ENCODE results near the gene SMARCA2. TPM values are rescaled to one million over a fixed set of nuclear protein-coding genes. Genes with fewer than 3 reads are reported as not detected.

The SMARCA2 gene
- total and polyA plus RNA-seq, 4 donors: 18.8 to 67.0 (median 41.1) TPM

DNA sequence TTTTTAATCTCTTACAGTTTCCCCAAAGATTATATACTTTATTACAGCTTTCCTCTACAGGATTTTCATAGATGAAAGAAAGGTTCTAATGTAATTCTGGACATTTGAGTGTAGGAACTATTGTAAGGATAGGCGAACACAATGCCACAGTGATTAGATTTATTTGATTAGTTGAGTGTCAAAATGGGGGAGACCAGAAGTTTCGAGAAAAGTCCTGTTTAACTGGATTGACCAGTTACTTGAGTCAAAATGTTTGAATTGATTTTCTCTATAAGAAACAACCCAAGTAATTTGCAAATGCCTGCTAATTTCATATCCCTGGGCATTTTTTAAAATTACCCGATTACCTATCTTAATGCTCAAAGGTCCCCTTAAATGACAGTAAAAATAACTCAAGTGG lies 50.6 kb downstream of the SMARCA2 start:
- Histone ChIP-seq H3K9ac (ENCODE audit: low read depth in 1 of 2, low read length in 2 of 2) (no peak overlapping the region), H3K9me3 (ENCODE audit: control insufficient read depth in 4 of 4, low read length in 3 of 4) (no peaks in the 10 kb centered on the region), H3K36me3 (ENCODE audit: control insufficient read depth in 4 of 4, insufficient read depth in 3 of 4, low read depth in 1 of 4, low read length in 3 of 4) (peaks cover 3 to 53% (median 31%) of the 10 kb centered on the region in 4 donors), H3K4me1 (ENCODE audit: control insufficient read depth in 4 of 4, insufficient read depth in 4 of 4, low read length in 3 of 4) (no peaks in the 10 kb centered on the region), H3K27ac (ENCODE audit: low read depth in 1 of 2, low read length in 2 of 2) (no peak overlapping the region), H3K4me3 (ENCODE audit: low read depth in 1 of 3, low read length in 3 of 3) (no peak overlapping the region), H3K27me3 (ENCODE audit: control insufficient read depth in 4 of 4, insufficient read depth in 4 of 4, low read length in 3 of 4) (no peaks in the 10 kb centered on the region)
- no peak for DNase-seq (ENCODE audit: low spot score)
- WGBS: 93% methylated on average over 3 of the region's 3 CpGs
- no peak for TF ChIP-seq RAD21 (IDR thresholded peaks at IDR 0.05)
- no peak for TF ChIP-seq NR2F2 (IDR thresholded peaks at IDR 0.05)
- no peak for TF ChIP-seq HNF4G (IDR thresholded peaks at IDR 0.05)
- no peak for TF ChIP-seq YY1 (IDR thresholded peaks at IDR 0.05)
- TF ChIP-seq, protein P1, sequence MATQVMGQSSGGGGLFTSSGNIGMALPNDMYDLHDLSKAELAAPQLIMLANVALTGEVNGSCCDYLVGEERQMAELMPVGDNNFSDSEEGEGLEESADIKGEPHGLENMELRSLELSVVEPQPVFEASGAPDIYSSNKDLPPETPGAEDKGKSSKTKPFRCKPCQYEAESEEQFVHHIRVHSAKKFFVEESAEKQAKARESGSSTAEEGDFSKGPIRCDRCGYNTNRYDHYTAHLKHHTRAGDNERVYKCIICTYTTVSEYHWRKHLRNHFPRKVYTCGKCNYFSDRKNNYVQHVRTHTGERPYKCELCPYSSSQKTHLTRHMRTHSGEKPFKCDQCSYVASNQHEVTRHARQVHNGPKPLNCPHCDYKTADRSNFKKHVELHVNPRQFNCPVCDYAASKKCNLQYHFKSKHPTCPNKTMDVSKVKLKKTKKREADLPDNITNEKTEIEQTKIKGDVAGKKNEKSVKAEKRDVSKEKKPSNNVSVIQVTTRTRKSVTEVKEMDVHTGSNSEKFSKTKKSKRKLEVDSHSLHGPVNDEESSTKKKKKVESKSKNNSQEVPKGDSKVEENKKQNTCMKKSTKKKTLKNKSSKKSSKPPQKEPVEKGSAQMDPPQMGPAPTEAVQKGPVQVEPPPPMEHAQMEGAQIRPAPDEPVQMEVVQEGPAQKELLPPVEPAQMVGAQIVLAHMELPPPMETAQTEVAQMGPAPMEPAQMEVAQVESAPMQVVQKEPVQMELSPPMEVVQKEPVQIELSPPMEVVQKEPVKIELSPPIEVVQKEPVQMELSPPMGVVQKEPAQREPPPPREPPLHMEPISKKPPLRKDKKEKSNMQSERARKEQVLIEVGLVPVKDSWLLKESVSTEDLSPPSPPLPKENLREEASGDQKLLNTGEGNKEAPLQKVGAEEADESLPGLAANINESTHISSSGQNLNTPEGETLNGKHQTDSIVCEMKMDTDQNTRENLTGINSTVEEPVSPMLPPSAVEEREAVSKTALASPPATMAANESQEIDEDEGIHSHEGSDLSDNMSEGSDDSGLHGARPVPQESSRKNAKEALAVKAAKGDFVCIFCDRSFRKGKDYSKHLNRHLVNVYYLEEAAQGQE (IDR thresholded peaks at IDR 0.05): no peak
- TF ChIP-seq, protein P2, sequence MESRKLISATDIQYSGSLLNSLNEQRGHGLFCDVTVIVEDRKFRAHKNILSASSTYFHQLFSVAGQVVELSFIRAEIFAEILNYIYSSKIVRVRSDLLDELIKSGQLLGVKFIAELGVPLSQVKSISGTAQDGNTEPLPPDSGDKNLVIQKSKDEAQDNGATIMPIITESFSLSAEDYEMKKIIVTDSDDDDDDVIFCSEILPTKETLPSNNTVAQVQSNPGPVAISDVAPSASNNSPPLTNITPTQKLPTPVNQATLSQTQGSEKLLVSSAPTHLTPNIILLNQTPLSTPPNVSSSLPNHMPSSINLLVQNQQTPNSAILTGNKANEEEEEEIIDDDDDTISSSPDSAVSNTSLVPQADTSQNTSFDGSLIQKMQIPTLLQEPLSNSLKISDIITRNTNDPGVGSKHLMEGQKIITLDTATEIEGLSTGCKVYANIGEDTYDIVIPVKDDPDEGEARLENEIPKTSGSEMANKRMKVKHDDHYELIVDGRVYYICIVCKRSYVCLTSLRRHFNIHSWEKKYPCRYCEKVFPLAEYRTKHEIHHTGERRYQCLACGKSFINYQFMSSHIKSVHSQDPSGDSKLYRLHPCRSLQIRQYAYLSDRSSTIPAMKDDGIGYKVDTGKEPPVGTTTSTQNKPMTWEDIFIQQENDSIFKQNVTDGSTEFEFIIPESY (IDR thresholded peaks at IDR 0.05): no peak
- TF ChIP-seq, protein P3, sequence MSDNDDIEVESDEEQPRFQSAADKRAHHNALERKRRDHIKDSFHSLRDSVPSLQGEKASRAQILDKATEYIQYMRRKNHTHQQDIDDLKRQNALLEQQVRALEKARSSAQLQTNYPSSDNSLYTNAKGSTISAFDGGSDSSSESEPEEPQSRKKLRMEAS (IDR thresholded peaks at IDR 0.05): no peak

- H3K36me3 ChIP-seq (ENCODE audit: control insufficient read depth in 4 of 4, insufficient read depth in 3 of 4, low read depth in 1 of 4, low read length in 3 of 4): peaks cover 1 to 53% (median 29%) of the 10 kb centered on the region in 4 donors
- H3K27ac ChIP-seq (ENCODE audit: low read depth in 1 of 2, low read length in 2 of 2): no peak overlapping the region
- TF ChIP-seq, protein P1 (IDR thresholded peaks at IDR 0.05): no peak
- TF ChIP-seq, protein P4, sequence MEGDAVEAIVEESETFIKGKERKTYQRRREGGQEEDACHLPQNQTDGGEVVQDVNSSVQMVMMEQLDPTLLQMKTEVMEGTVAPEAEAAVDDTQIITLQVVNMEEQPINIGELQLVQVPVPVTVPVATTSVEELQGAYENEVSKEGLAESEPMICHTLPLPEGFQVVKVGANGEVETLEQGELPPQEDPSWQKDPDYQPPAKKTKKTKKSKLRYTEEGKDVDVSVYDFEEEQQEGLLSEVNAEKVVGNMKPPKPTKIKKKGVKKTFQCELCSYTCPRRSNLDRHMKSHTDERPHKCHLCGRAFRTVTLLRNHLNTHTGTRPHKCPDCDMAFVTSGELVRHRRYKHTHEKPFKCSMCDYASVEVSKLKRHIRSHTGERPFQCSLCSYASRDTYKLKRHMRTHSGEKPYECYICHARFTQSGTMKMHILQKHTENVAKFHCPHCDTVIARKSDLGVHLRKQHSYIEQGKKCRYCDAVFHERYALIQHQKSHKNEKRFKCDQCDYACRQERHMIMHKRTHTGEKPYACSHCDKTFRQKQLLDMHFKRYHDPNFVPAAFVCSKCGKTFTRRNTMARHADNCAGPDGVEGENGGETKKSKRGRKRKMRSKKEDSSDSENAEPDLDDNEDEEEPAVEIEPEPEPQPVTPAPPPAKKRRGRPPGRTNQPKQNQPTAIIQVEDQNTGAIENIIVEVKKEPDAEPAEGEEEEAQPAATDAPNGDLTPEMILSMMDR (IDR thresholded peaks at IDR 0.05; ENCODE audit: low read depth, low read length, missing input control): peak; percentile 8
- peak; percentile 64 to 67 for TF ChIP-seq RAD21 (IDR thresholded peaks at IDR 0.05)
- TF ChIP-seq YY1 (IDR thresholded peaks at IDR 0.05): no peak
- TF ChIP-seq, protein P2 (IDR thresholded peaks at IDR 0.05): no peak
- DNase-seq (ENCODE audit: low spot score): no peak
- WGBS: 82% methylated on average over 8 of the region's 8 CpGs
- H3K9ac ChIP-seq (ENCODE audit: low read depth in 1 of 2, low read length in 2 of 2): no peak overlapping the region
- H3K4me3 ChIP-seq (ENCODE audit: low read depth in 1 of 3, low read length in 3 of 3): no peak overlapping the region
- no peaks in the 10 kb centered on the region for H3K27me3 ChIP-seq (ENCODE audit: control insufficient read depth in 4 of 4, insufficient read depth in 4 of 4, low read length in 3 of 4)
- no peaks in the 10 kb centered on the region for H3K9me3 ChIP-seq (ENCODE audit: control insufficient read depth in 4 of 4, low read length in 3 of 4)
- no peaks in the 10 kb centered on the region for H3K4me1 ChIP-seq (ENCODE audit: control insufficient read depth in 4 of 4, insufficient read depth in 4 of 4, low read length in 3 of 4)
Observed at GRCh38 chr9:2066312-2067273, 51.4 kb downstream of the SMARCA2 start.

All from liver (tissue), 9 donors.